ENCODE results near the gene RAD17.

Gene RAD17

GRCh38 chr5:69462170-69462569 lies 92.6 kb downstream of the RAD17 start:
- DNase-seq, result no peak
